HG03108 (cell line): ENCODE measurements around the gene SMAD4.
A peak's percentile ranks its signal among the peaks of the same experiment; 100 is the strongest.

Experiments used
- ATAC-seq: cut with Tn5 transposase; IDR thresholded peaks from one replicate; pipeline ENCODE4 v1.9.1; 2021; ENCODE audit warnings: moderate library complexity; ENCODE audit not compliant: unreplicated experiment

The SMAD4 gene

DNA sequence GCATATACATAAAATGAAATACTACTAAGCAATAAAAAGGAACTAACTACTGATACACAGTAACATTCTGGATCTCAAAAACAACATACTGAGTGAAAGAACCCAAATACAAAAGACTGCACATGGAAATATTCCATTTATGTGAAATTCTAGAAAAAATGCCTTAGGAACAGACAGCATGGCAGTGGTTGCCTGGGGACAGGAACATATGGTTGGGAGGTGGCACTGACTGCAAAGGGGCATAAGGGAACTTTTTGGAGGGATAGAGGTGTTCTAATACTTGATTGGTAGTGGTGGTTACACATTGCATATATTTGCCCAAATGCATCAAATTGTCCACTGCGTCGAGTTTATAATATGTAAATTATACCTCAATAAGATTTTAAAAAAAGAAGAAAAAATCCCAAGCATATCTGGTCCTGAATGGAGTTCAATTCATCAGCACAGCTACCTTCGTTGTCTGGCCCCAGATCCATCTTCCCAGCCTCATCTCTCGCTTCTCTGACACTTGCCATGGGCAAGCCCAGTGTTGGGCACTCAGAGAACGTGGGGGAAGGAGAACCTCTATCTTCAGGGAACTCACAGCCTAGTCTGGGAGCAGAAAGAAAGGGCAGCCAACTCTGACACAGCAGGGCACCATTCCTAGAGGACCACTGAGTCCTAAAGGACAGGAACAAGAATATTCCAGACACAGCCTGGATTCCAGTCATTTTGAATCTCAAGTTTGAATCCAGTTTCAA, 8.6 kb upstream of the SMAD4 start:
- no peak for ATAC-seq

DNA sequence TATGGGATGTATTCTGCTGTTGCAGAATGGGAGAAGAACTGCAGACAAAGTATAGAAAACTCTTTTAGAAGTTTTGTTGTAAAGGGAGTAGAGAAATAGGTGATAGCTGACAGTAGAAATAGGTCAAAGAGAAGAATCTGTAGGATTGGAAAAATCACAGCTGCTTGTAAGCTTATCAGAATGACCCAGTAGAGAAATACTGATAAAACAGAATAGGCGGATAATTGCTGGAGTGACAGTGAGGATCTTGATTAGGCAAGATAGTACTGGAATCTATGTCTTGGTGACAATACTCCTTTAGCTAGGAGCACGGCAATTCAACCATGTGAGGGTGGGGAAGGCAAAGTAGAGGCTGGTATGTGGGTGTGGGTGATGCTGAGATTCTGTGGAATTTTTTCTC, 4.5 kb upstream of the SMAD4 start:
- ATAC-seq = no peak

DNA sequence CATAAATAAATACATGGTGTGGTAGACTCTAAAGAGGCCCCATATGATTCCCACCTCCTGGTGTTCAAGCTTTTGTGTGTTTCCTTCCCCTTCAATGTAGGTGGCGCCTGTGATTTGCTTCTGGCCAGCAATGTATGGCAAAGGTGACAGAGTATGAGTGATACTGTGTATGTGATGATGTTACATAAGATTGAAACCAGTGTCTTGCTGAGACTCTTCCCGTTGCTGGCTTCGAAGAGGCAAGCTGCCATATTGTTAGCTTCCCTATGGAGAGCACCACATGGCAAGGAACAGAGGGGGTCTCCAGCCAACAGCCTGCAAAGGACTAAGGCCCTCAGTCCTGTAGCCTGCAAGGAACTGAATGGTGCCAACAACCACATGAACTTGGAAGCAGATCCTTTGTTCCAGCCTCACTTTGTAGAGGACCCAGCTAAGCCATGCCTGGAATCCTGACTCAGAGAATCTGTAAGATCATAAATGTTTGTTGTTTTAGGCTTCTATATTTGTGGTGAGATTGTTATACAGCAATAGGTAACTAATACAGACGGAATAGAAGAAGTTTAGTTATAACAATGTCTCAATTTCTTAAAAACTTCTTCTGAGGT, 1.7 kb upstream of the SMAD4 start:
- no peak for ATAC-seq

DNA sequence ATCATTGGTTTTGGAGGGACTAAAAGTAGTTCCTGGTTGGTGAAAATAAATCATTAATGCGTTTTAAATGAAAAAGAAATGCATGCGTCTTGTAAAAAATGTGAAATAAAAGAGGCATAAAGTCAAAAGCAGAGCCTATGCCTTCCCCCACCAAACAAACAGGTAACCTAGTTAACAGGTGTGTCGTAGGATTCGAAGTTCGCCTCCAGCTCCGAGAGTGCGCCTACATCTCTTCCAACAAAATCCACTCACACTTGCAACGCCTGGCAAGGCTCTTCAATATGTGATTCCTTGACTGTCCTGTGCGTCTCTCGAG, 677 bp upstream of the SMAD4 start:
- peak; percentile 5 for ATAC-seq

DNA sequence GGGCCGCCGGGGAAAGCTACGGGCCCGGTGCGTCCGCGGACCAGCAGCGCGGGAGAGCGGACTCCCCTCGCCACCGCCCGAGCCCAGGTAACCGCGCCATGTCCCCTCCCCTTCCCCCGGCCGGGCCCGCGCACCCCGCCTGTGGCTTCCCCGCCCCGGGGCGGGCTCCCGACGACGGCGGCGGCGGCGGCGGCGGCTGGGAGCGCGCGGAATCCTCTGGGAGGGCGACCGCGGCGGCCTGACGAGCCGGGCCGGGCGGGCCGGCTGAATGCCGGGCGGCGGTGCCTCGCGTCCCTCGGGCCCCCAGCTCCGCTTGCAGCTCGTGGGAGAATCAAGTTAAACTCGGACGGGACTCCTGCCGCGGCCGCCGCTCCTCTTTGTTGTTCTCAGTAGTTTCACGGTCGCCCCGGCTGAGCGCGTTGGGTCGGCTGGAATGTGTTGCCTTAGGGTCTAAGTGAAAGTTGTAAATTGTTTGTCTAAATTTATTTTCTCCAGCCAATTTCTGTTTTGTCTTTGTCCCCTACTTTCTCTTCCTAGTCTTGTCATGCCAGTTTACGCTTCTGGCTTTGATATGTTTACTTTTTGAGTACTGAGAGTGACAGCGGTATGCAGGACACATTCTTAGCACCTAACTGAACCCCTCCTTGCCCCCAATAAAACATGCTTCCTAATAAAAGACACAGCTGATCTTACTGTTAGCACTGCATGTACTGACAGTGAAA, 685 bp downstream of the SMAD4 start:
- ATAC-seq = peak; percentile 58

DNA sequence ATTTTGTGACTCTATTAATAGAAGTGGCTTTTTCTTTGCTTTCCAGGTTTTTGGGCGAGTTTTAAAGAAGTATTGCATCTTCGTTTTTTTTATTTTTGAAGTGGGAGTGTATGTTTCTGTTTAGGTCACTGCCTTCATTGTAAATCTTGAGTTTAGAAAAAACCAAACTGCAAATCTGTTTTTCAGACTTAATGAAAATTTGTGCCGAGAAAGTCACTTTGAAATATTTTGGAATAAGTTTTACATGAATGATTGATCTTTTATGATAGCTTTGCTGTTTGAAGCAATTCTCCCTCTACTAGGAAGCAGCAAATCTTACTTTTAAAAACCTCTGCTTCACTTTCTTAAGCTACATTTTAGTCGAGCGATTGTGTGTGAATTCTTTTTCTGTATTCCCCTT, 2.2 kb downstream of the SMAD4 start:
- ATAC-seq = no peak

DNA sequence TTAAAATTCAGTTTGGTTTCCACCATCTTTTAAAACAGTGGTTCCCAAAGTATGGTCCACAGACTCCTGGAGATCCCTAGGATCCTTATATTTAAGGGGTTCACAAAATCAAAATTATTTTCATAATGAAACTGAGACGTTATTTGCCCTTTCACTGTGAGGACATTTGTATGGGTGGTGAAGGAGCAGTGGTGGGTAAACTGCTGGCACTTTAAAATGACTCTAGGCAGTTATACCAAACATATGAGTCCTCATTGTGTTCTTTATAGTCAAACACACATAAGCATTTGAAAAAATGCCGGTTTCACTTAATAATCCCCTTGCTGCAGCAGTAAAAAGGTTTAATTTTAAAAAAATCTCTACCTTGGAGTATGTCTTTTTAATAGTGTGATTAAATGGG, 7.2 kb downstream of the SMAD4 start:
- no peak for ATAC-seq

DNA sequence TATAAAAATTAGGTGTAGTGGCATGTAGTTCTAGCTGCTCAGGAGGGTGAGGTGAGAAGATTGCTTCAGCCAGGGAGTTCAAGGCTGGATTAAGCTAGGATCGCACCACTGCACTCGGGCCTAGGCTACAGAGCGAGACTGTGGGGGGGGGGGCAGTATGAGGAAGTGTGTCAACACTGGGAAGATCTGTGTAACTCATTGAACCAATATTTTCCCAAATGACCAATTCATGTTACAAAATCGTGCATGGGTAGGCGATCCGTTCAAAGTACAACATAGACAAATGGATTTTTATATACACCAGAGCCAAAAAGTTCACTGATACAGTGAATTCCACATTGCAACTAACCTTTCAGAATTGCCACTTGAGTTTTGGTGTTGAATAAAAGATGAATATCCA, 8.1 kb downstream of the SMAD4 start:
- no peak for ATAC-seq

DNA sequence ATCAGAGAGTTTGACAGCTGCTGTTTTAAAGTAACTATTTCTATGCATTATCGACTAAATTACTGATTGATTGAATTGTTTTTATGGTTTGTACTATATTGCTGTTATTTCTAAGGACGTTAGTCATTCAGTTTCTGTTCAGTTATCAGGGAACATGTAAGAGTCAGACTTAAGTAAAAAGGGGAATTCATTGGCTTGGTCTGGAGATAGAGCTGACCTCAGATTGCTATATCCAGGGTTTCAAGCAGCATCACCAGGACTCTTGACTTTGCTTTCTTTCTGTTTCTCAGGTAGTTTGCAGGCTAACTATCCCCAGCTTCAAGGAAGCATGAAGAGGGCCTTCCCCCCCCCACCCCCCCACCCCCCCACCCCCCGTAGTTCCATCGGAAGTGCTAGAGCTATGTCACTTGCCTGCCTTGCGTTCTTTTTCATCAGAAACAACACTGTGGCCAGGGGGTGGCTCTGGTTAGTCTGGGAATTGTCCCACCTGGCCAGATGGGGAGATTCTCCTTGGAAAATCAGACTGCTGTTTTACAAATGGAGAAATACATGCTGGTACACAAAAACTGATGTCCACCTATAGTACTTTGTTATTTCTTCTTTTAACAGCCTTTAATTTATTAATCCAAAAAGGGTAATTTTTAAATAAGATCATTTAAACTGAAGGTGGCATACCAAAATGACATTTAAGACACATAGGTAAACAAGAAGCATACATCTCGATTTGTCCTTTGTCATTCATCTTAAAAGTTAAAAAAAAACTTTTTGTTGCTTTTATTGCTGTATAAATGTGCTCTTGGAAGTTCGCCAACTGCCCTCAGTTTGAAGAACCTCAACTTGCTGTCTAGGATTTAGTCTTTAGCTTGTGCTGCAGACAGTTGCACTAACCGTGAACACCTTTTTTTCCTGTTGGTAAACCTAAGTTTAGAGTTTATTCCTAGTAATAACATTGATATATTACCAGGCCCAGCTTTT, 9.4 kb downstream of the SMAD4 start:
- no peak for ATAC-seq

DNA sequence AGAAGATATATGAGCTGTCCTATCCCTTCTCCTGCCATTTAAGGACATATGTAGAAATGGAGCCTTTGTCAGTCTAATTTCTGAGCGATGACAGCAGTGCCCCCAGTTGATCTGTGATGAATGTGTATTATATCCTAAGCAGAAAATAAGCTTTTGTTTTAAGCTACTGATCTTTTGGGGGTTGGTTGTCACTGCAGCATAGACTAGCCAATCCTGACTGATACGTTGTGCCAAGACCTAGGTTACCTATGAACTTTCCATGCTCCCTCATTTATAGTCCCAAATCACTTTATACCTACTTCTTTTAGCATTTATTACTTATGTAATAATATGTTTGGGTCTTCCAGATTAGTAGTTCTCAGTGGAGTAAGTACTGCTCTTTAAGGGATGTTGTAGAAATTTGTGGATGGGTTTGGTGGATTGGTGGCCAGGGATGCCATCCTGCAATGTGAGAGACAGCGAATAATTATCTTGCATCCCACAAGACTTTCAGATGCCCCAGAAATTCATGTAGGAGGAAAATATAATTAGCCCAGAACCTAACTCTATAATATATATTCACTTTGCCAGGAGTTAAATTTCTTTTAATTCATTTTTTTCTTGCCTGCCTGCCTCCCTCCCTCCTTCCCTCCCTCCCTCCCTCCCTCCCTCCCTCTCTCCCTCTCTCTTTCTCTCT, 11.8 kb downstream of the SMAD4 start:
- no peak for ATAC-seq

DNA sequence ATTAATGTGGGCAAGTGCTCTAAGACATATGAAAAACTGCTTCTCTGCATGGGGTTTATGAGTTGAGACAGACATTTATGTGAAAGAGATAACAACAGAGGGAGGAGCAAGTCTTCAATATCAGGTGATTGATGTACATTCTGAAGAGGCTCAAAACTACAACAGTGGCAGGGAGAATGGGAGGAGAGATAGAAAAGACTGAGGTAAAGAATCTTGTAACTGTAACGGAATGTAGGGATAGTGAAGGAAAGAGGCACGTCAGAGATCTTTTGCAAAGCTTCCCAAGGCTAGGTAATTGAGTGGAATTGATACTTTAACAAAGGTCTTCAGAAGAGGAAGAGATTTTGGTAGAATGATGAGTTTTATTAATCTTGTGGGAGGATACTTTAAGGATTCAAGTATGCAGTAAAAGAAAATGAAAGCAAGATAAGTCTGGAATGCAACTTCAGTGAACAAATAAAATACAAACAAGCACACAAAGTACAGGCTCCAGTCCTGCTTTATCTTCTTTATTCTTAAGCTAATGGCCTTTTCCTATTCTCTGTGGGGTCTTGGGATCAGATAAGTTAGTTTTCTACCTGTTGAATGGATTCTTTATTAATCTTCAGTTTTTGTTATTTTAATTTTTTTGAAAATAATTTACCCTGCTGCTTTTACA, 15.0 kb downstream of the SMAD4 start:
- ATAC-seq = no peak

DNA sequence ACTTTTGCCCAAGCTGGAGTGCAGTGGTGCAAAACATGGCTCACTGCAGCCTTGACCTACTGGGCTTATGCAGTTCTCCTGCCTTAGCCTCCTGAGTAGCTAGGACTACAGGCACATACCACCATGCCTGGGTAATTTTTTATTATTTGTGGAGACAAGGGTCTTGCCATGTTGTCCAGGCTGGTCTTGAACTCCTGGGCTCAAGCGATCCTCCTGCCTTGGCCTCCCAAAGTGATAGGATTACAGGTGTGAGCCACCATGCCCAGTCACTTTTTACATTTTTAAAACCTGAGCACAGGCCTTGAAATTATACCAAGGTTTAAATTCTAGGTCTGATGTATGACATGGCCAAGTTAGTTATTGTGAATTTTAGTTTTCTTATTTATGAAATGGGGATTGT, 18.2 kb downstream of the SMAD4 start:
- no peak for ATAC-seq

DNA sequence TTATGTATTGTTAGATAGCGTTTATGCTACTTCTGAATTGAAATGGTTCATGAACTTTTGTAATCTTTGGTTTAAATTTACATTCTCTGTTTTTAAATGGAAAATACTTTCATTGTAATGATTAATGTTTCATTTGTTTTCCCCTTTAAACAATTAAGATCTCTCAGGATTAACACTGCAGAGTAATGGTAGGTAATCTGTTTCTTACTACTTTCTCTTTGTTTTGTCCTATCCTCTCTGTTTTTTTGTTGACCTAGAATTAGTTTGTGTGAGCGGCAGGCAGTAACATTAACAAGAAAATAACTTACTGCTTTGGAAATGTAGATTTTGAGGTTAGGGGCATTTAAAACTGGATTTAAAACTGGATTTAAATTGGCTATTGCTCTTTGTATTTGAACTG, 19.1 kb downstream of the SMAD4 start:
- no peak for ATAC-seq

DNA sequence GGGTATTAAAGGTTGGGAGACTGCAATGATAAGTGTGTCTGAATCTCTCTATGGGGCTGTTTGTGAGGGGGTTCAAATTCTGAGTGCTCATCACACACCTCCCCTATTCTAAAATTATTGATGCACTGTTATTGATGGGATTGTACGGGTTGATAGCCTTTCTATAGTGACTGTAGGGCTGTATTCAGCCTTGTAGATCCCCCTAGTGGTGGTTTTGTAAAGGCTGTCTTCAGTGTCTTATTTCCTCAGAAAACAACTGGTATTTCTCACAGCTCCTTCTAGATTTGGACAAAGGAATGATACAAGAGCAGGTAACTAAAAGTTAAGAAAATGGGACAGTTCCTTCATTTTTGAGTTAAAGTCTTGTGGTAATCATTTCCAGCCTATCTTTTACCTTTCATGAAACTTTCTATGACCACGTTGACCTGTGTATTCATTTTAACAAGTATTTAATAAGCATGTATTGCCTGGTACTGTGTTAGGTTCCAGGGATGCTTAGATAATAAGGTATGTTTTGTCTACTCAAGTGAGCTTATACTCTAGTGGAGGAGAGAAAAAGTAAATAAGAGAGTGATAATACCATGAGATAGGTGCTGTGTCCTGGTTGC, 21.2 kb downstream of the SMAD4 start:
- ATAC-seq = peak; percentile 61

DNA sequence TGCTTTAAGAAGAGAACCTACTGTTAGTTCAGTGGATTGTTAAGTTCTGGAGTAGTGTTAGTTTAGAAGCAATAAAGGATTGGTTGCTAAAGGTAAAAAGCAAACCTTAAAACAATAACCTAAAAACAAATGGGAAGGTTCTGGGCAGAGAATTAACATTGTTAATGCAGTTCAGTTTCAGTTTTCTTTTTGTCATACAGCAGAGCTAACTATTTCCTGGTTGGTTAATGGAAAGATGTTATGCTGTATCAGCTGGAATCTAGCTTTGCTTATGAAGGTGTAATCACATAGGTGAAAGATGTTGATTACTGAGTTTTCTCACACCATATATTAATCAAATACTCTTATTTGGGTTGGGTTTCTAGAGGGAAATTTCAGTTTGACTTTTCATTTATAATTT, 23.8 kb downstream of the SMAD4 start:
- ATAC-seq = no peak

DNA sequence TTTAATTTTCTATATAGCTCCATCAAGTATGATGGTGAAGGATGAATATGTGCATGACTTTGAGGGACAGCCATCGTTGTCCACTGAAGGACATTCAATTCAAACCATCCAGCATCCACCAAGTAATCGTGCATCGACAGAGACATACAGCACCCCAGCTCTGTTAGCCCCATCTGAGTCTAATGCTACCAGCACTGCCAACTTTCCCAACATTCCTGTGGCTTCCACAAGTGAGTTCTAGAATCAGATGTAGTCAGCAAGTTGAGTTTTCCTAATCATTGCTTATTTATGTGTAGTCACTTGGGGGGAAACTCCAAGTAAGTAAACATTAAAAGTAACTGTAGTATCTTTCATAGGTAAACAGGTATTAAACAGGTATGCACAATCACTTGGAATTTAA, 24.8 kb downstream of the SMAD4 start:
- ATAC-seq = no peak

DNA sequence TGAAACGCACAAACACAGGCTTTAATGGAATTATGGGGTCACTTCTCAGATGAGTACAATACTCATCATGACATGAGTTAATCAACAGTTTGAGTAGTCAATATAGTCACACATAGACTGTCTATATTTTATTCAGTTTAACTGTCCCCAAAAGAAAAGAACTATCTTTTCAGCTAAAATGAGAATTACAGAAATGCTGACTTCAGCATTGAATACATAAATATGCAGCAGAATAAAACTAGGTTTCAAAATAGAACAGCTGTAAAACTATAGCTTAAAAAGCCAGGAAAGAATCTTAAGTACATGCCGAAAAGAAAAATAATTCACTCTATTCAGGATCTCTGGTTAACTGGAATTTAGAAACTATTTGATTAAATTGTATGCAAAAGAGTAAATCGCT, 30.0 kb downstream of the SMAD4 start:
- ATAC-seq = no peak

DNA sequence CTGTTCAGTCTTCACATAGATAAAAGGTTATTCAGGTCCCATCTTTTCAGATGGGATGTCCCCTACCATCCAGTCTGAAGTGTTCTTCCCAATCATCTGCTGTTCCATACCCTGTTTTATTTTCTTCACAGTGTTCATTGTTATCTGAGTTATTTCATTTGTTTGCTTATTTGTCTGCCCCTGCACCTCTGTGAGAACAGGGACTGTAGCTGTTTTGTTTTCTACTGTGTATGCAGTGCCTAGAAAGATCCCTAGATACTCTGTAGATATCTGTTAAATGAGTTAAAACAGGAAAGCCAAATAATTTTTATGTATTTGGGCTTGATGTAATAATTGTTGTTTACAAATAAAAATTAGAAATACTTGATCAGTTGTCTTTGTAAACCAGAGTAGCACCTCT, 34.2 kb downstream of the SMAD4 start:
- no peak for ATAC-seq

DNA sequence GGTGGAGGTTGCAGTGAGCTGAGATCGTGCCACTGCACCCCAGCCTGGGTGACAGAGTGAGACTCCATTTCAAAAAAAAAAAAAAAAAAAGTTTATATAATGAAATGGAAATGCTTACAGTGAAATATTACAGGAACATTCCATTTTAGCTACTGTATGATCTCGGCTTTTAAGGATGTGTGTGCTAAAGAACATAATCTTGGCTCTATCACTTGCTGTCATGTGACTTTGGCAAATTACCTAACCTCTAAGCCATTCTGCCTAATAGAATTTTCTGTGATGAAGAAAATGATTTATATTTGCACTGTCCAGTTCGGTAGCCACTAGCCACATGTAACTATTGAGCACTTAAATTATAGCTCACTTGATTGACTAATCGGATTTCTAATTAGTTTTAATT, 36.3 kb downstream of the SMAD4 start:
- ATAC-seq = no peak

DNA sequence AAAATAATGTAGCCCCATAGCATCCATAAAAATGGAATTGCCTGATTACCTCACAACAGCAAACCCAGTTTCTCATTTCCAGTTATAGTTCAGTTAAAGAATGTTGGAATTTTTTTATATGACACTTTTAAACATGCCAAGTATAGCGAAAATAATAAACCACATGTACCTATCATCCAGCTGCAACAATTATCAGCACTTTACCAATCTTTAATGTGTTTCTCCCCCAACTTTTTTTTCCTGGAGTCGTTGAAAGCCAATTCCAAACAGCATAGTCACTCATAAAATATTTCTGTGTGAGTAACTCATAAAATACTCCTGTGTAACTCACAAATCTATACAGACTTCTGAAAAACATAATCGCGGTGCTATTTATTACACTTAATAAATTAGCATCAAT, 38.1 kb downstream of the SMAD4 start:
- no peak for ATAC-seq
